HG03045 (cell line): ENCODE results near the gene CBX6.

Experiments
- ATAC-seq: cut with Tn5 transposase; IDR thresholded peaks from one replicate; pipeline ENCODE4 v1.9.1; 2021; ENCODE audit warnings: mild to moderate bottlenecking, moderate library complexity; ENCODE audit not compliant: unreplicated experiment

The CBX6 gene

GRCh38 chr22:38841211-38841610, 30.8 kb downstream of the CBX6 start:
- ATAC-seq, result no peak

- no peak for ATAC-seq
These were observed 31.9 kb downstream of the CBX6 start for GRCh38 chr22:38840129-38840528.

- no peak for ATAC-seq
These were observed 32.3 kb downstream of the CBX6 start for GRCh38 chr22:38839686-38840085.

- no peak for ATAC-seq
These were observed 34.5 kb downstream of the CBX6 start for GRCh38 chr22:38837414-38837928.

- no peak for ATAC-seq
These were observed 36.1 kb downstream of the CBX6 start for GRCh38 chr22:38835888-38836301.

GRCh38 chr22:38834991-38835390, 37.0 kb downstream of the CBX6 start:
- ATAC-seq, result no peak

GRCh38 chr22:38834215-38834953, 37.6 kb downstream of the CBX6 start:
- no peak for ATAC-seq

- no peak for ATAC-seq
These were observed 39.0 kb downstream of the CBX6 start for GRCh38 chr22:38833061-38833460.

GRCh38 chr22:38832005-38832978, 39.7 kb downstream of the CBX6 start:
- no peak for ATAC-seq

- ATAC-seq, result no peak
These were observed 40.7 kb downstream of the CBX6 start for GRCh38 chr22:38831166-38831945.

- no peak for ATAC-seq
These were observed 41.2 kb downstream of the CBX6 start for GRCh38 chr22:38830845-38831108.

- no peak for ATAC-seq
These were observed 41.8 kb downstream of the CBX6 start for GRCh38 chr22:38830026-38830844.

- ATAC-seq, result no peak
These were observed 42.5 kb downstream of the CBX6 start for GRCh38 chr22:38829485-38829884.

GRCh38 chr22:38828616-38829205, 43.3 kb downstream of the CBX6 start:
- no peak for ATAC-seq

- no peak for ATAC-seq
These were observed 43.8 kb downstream of the CBX6 start for GRCh38 chr22:38828191-38828590.

GRCh38 chr22:38827510-38827909, 44.5 kb downstream of the CBX6 start:
- no peak for ATAC-seq

GRCh38 chr22:38826801-38827200, 45.2 kb downstream of the CBX6 start:
- no peak for ATAC-seq

GRCh38 chr22:38826386-38826785, 45.6 kb downstream of the CBX6 start:
- ATAC-seq, result no peak

- no peak for ATAC-seq
These were observed 47.4 kb downstream of the CBX6 start for GRCh38 chr22:38824585-38824984.

GRCh38 chr22:38823637-38824036, 48.4 kb downstream of the CBX6 start:
- ATAC-seq, result no peak
